Hepatocyte (in vitro differentiated cells): ENCODE results near the gene ZNF692. TPM values are rescaled to one million over a fixed set of nuclear protein-coding genes. Genes with fewer than 3 reads are reported as not detected.

Experiments used
- DNase-seq: peaks from one replicate; pipeline ENCODE4 v3.0.0-alpha.2; 2016; ENCODE audit warnings: low spot score
- H2AFZ ChIP-seq: fragments of 200-600 bp; sonication (generic); 2 replicates; pipeline ENCODE4 v1.6.0; 2016; ENCODE audit warnings: antibody characterized with exemption, mild to moderate bottlenecking
- H3K27ac ChIP-seq: fragments of 200-600 bp; sonication (generic); 2 replicates; pipeline ENCODE4 v1.5.1; 2016; ENCODE audit warnings: mild to moderate bottlenecking
- H3K27me3 ChIP-seq: fragments of 200-600 bp; sonication (generic); 2 replicates; pipeline ENCODE4 v1.6.1; 2016
- H3K36me3 ChIP-seq: fragments of 200-600 bp; sonication (generic); replicated peaks from 2 replicates; pipeline ENCODE4 v1.5.1; 2016; ENCODE audit warnings: low read depth; ENCODE audit not compliant: insufficient read depth
- H3K4me1 ChIP-seq: fragments of 200-600 bp; sonication (generic); 2 replicates; pipeline ENCODE4 v1.5.1; 2016; ENCODE audit warnings: mild to moderate bottlenecking, moderate library complexity; ENCODE audit not compliant: insufficient read depth
- H3K4me2 ChIP-seq: fragments of 200-600 bp; sonication (generic); 2 replicates; pipeline ENCODE4 v1.6.0; 2016
- H3K4me3 ChIP-seq: fragments of 200-600 bp; sonication (generic); 2 replicates; pipeline ENCODE4 v1.5.1; 2016; ENCODE audit warnings: mild to moderate bottlenecking
- H3K79me2 ChIP-seq: fragments of 200-600 bp; sonication (generic); 2 replicates; pipeline ENCODE4 v1.6.0; 2017; ENCODE audit warnings: mild to moderate bottlenecking
- H3K9me2 ChIP-seq: fragments of 200-600 bp; sonication (generic); replicated peaks from 2 replicates; pipeline ENCODE4 v1.6.0; 2017; ENCODE audit warnings: mild to moderate bottlenecking; ENCODE audit not compliant: insufficient read depth
- H3K9me3 ChIP-seq: fragments of 200-600 bp; sonication (generic); 2 replicates; pipeline ENCODE4 v1.5.1; 2016; ENCODE audit warnings: low read depth, mild to moderate bottlenecking
- H4K20me1 ChIP-seq: fragments of 200-600 bp; sonication (generic); 2 replicates; pipeline ENCODE4 v1.6.0; 2016; ENCODE audit warnings: mild to moderate bottlenecking; ENCODE audit not compliant: insufficient read depth, poor library complexity, severe bottlenecking
- EZH2 ChIP-seq: fragments of 200-600 bp; sonication (generic); IDR thresholded peaks from 2 replicates; pipeline ENCODE4 v1.6.1; 2016; ENCODE audit warnings: antibody characterized with exemption, mild to moderate bottlenecking, borderline replicate concordance
- EZH2phosphoT487 ChIP-seq: fragments of 200-600 bp; sonication (generic); IDR thresholded peaks from one replicate; pipeline ENCODE4 v1.6.1; 2018; ENCODE audit warnings: antibody characterized with exemption, mild to moderate bottlenecking, low read depth, moderate library complexity; ENCODE audit not compliant: unreplicated experiment, severe bottlenecking
- WGBS: methylation state at CpG from one replicate; pipeline ENCODE4 v1.1.6; 2016; ENCODE audit warnings: low lambda C conversion rate; ENCODE audit errors: missing lambda C conversion rate; 5-methylcytosine and 5-hydroxymethylcytosine counted together
- polyA plus RNA-seq: library from polyadenylated mRNA; unstranded; fragments of >200 nt; fragmentation: Nextera tagmentation; extraction: Ambion mirVana; gene quantifications from 2 replicates; pipeline ENCODE4 v1.2.1, GENCODE V29; 2016
- total RNA-seq: library from RNA; depleted of rRNA; stranded (reverse); fragments of >200 nt; gene quantifications from 2 replicates; pipeline ENCODE4 v1.2.3, GENCODE V29; 2014
- TF ChIP-seq, protein P1 (sequence below): fragments of 200-600 bp; sonication (generic); IDR thresholded peaks from 2 replicates; pipeline ENCODE4 v1.5.1; 2016; ENCODE audit warnings: antibody characterized with exemption, mild to moderate bottlenecking; ENCODE audit not compliant: poor library complexity

ZNF692 gene
- total and polyA plus RNA-seq, 2 experiments from 2014 or later, result 42.1 to 60.8 TPM

- H2AFZ ChIP-seq, result no peak overlapping the region
- no peaks in the 10 kb centered on the region for H3K9me3 ChIP-seq
- peaks cover 4% of the 10 kb centered on the region for H3K79me2 ChIP-seq
- H3K4me1 ChIP-seq, result no peaks in the 10 kb centered on the region
- H4K20me1 ChIP-seq, result no peaks in the 10 kb centered on the region
- no peak overlapping the region for H3K4me3 ChIP-seq
- TF ChIP-seq, protein P1, sequence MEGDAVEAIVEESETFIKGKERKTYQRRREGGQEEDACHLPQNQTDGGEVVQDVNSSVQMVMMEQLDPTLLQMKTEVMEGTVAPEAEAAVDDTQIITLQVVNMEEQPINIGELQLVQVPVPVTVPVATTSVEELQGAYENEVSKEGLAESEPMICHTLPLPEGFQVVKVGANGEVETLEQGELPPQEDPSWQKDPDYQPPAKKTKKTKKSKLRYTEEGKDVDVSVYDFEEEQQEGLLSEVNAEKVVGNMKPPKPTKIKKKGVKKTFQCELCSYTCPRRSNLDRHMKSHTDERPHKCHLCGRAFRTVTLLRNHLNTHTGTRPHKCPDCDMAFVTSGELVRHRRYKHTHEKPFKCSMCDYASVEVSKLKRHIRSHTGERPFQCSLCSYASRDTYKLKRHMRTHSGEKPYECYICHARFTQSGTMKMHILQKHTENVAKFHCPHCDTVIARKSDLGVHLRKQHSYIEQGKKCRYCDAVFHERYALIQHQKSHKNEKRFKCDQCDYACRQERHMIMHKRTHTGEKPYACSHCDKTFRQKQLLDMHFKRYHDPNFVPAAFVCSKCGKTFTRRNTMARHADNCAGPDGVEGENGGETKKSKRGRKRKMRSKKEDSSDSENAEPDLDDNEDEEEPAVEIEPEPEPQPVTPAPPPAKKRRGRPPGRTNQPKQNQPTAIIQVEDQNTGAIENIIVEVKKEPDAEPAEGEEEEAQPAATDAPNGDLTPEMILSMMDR, result no peak
- no peak for TF ChIP-seq EZH2phosphoT487
- no peak for TF ChIP-seq EZH2
- H3K36me3 ChIP-seq, result no peaks in the 10 kb centered on the region
- H3K9me2 ChIP-seq, result no peaks in the 10 kb centered on the region
- no peak for DNase-seq
- no peak overlapping the region for H3K4me2 ChIP-seq
- no peak overlapping the region for H3K27ac ChIP-seq
- WGBS, result 91% methylated on average over 3 of the region's 3 CpGs
- H3K27me3 ChIP-seq, result no peaks in the 10 kb centered on the region
These were observed 9.7 kb downstream of the ZNF692 start for GRCh38 chr1:248849152-248849551.

GRCh38 chr1:248848602-248849001 lies 10.3 kb downstream of the ZNF692 start:
- H2AFZ ChIP-seq, result no peak overlapping the region
- TF ChIP-seq EZH2 (no peak), EZH2phosphoT487 (no peak)
- TF ChIP-seq, protein P1, result no peak
- no peak overlapping the region for H3K4me3 ChIP-seq
- H3K79me2 ChIP-seq, result peaks cover 9% of the 10 kb centered on the region
- H3K4me1 ChIP-seq, result no peaks in the 10 kb centered on the region
- H3K9me2 ChIP-seq, result no peaks in the 10 kb centered on the region
- no peaks in the 10 kb centered on the region for H3K9me3 ChIP-seq
- 97% methylated on average over 8 of the region's 8 CpGs for WGBS
- H4K20me1 ChIP-seq, result no peaks in the 10 kb centered on the region
- H3K4me2 ChIP-seq, result no peak overlapping the region
- no peaks in the 10 kb centered on the region for H3K36me3 ChIP-seq
- no peak for DNase-seq
- no peaks in the 10 kb centered on the region for H3K27me3 ChIP-seq
- H3K27ac ChIP-seq, result no peak overlapping the region

- 98% methylated on average over 55 of the region's 72 CpGs for WGBS
- no peak for TF ChIP-seq EZH2phosphoT487
- no peak for TF ChIP-seq EZH2
- TF ChIP-seq, protein P1, result no peak
- Histone ChIP-seq H4K20me1 (peaks cover 3% of the 10 kb centered on the region), H3K4me3 (no peak overlapping the region), H3K27me3 (no peaks in the 10 kb centered on the region), H2AFZ (no peak overlapping the region), H3K9me2 (no peaks in the 10 kb centered on the region), H3K4me2 (no peak overlapping the region), H3K27ac (no peak overlapping the region), H3K9me3 (no peaks in the 10 kb centered on the region), H3K79me2 (peaks cover 14% of the 10 kb centered on the region), H3K36me3 (no peaks in the 10 kb centered on the region), H3K4me1 (no peaks in the 10 kb centered on the region)
- DNase-seq, result no peak
These were observed 10.8 kb downstream of the ZNF692 start for GRCh38 chr1:248847956-248848561.
